K562 (cell line): ENCODE data around the gene ZNF679. TPM values are rescaled to one million over a fixed set of nuclear protein-coding genes. Genes with fewer than 3 reads are reported as not detected.

Experiments used
- ATAC-seq: fragments of 200-7000 bp; cut with Tn5 transposase; 3 replicates; pipeline ENCODE4 v1.9.1; 2020; ENCODE audit warnings: moderate library complexity
- BruUV-seq: library from RNA; stranded (reverse); fragments of 400-500 nt; replicated peaks from 2 replicates; lab custom pipeline; 2021; lab: Mats Ljungman, UMichigan
- CTCF ChIA-PET: fragments of 300-600 bp; formaldehyde crosslinking; extraction: SDS; loops from one replicate; lab custom pipeline; 2021; ENCODE audit warnings: low intra/inter-chr PET ratio; lab: Yijun Ruan, JAX
- POLR2A ChIA-PET: fragments of 300-600, 350-650 bp; sonication (Branson Sonifier 250); formaldehyde crosslinking; extraction: SDS; loops from one replicate; lab custom pipeline; 2021; ENCODE audit warnings: antibody characterized with exemption, inconsistent platforms; lab: Yijun Ruan, JAX
- DNase-seq, 4 experiments: peaks; one replicate each; pipeline versions ENCODE4 v3.0.0 to v3.0.0-alpha.2; 2011 to 2018; ENCODE audit warnings: low spot score in 3 of 4, mixed read lengths in 3 of 4; ENCODE audit errors: extremely low read depth in 1 of 4
- FAIRE-seq: peaks from 2 replicates; lab custom pipeline; 2011; peaks lifted over from hg19 to GRCh38; lab: Jason Lieb, UNC
- H2AFZ ChIP-seq: 2 replicates; pipeline ENCODE4 v1.6.0; 2011; ENCODE audit warnings: low read depth, low read length, control low read depth, inconsistent platforms
- H3K27ac ChIP-seq: fragments of 200-600 bp; 3 replicates; pipeline ENCODE4 v1.8.0; 2011; ENCODE audit warnings: low read depth, mild to moderate bottlenecking, control low read depth, inconsistent platforms, low read length, moderate library complexity, mixed read lengths; ENCODE audit errors: extremely low read depth
- H3K27me3 ChIP-seq, 2 experiments: fragments of 300-600 bp in 1 of 2; 2 replicates in 1 of 2; 3 replicates in 1 of 2; pipeline versions ENCODE4 v1.6.0 to v1.8.0; 2011; ENCODE audit warnings: inconsistent platforms in 2 of 2, low read length in 2 of 2, mild to moderate bottlenecking in 1 of 2, mixed read lengths in 1 of 2, moderate library complexity in 1 of 2; ENCODE audit not compliant: control insufficient read depth in 2 of 2, insufficient read depth in 2 of 2
- H3K36me3 ChIP-seq: fragments of 300-600 bp; 3 replicates; pipeline ENCODE4 v1.8.0; 2011; ENCODE audit warnings: mild to moderate bottlenecking, low read length, inconsistent platforms; ENCODE audit not compliant: control insufficient read depth, insufficient read depth
- H3K4me1 ChIP-seq, 2 experiments: fragments of 200-600 bp in 1 of 2; replicated peaks in 1 of 2; 2 replicates in 1 of 2; 3 replicates in 1 of 2; pipeline versions ENCODE4 v1.5.1 to v1.8.0; 2011; ENCODE audit warnings: inconsistent platforms in 2 of 2, low read length in 2 of 2, mild to moderate bottlenecking in 1 of 2, mixed read lengths in 1 of 2, moderate library complexity in 1 of 2; ENCODE audit not compliant: control insufficient read depth in 2 of 2, insufficient read depth in 2 of 2
- H3K4me2 ChIP-seq: 2 replicates; pipeline ENCODE4 v1.6.1; 2011; ENCODE audit warnings: low read length, control low read depth, inconsistent platforms, mixed read lengths; ENCODE audit not compliant: insufficient read depth
- H3K4me3 ChIP-seq: fragments of 200-600 bp; sonication (generic), shearing (Covaris generic); 2 replicates; pipeline ENCODE4 v1.5.1; 2016; ENCODE audit warnings: control low read depth, inconsistent platforms
- H3K79me2 ChIP-seq: fragments of 200-600 bp; 3 replicates; pipeline ENCODE4 v1.8.0; 2011; ENCODE audit warnings: low read length, inconsistent platforms; ENCODE audit not compliant: control insufficient read depth, insufficient read depth
- H3K9ac ChIP-seq, 2 experiments: 2 replicates each; pipeline versions ENCODE4 v1.6.0 to v1.6.1; 2011; ENCODE audit warnings: low read depth in 2 of 2, low read length in 2 of 2, control low read depth in 1 of 2, inconsistent platforms in 1 of 2, mild to moderate bottlenecking in 1 of 2, mixed read lengths in 1 of 2; ENCODE audit not compliant: insufficient read depth in 1 of 2
- H3K9me1 ChIP-seq: one replicate; pipeline ENCODE4 v1.6.0; 2011; ENCODE audit warnings: inconsistent platforms, mild to moderate bottlenecking, low read length, moderate library complexity; ENCODE audit not compliant: control insufficient read depth, insufficient read depth
- H3K9me3 ChIP-seq: replicated peaks from 2 replicates; pipeline ENCODE4 v1.5.1; 2011; ENCODE audit warnings: low read depth, low read length, inconsistent platforms; ENCODE audit not compliant: control insufficient read depth, insufficient read depth
- H4K20me1 ChIP-seq: replicated peaks from 2 replicates; pipeline ENCODE4 v1.6.1; 2011; ENCODE audit warnings: low read length, inconsistent platforms, mixed read lengths; ENCODE audit not compliant: control insufficient read depth, insufficient read depth
- BCL6 ChIP-seq: fragments of 250-450 bp; sonication (Bioruptor Pico); IDR thresholded peaks from 2 replicates; pipeline ENCODE4 v1.4.0; 2020
- ELF2 ChIP-seq: fragments of 250-450 bp; sonication (Bioruptor Pico); IDR thresholded peaks from 2 replicates; pipeline ENCODE4 v1.5.0; 2021; ENCODE audit warnings: mild to moderate bottlenecking
- MLLT1 ChIP-seq, 2 experiments: fragments of 450-650 bp; IDR thresholded peaks; 2 replicates each; pipeline ENCODE4 v1.6.1; 2016
- PHF21A ChIP-seq: fragments of 450-650 bp; IDR thresholded peaks from 2 replicates; pipeline ENCODE4 v1.6.1; 2017; ENCODE audit warnings: low read depth, borderline replicate concordance
- TARDBP ChIP-seq: fragments of 450-650 bp; IDR thresholded peaks from 2 replicates; pipeline ENCODE4 v1.6.1; 2016
- ZNF212 ChIP-seq: fragments of 450-650 bp; formaldehyde crosslinking; IDR thresholded peaks from 2 replicates; pipeline ENCODE4 v1.4.0; 2020; ENCODE audit warnings: mild to moderate bottlenecking
- ZNF277 ChIP-seq: fragments of 250-450 bp; sonication (Bioruptor Pico); IDR thresholded peaks from 2 replicates; pipeline ENCODE4 v1.8.0; 2022; ENCODE audit warnings: inconsistent platforms, mild to moderate bottlenecking, moderate library complexity, borderline replicate concordance
- ZNF717 ChIP-seq: fragments of 250-450 bp; sonication (Bioruptor Pico); IDR thresholded peaks from 2 replicates; pipeline ENCODE4 v1.5.0; 2021
- ZSCAN29 ChIP-seq: fragments of 450-650 bp; IDR thresholded peaks from 2 replicates; pipeline ENCODE4 v1.6.1; 2017
- WGBS: fragments of 100-300 bp; shearing (Covaris generic); methylation state at CpG from one replicate; pipeline ENCODE4 v1.1.6; 2016; ENCODE audit warnings: low coverage, mixed read lengths; ENCODE audit not compliant: insufficient coverage; ENCODE audit errors: missing lambda C conversion rate; 5-methylcytosine and 5-hydroxymethylcytosine counted together
- in situ Hi-C: fragments of 300-500 bp; cut with MboI; formaldehyde crosslinking; loops from 4 replicates; pipeline ENCODE4 v1.15.0; 2018; ENCODE audit warnings: inconsistent platforms, mixed read lengths
- intact Hi-C: fragments of 100-400 bp; cut with micrococcal nuclease; formaldehyde crosslinking; loops from 2 replicates; pipeline ENCODE4 v1.14.2; 2022
- polyA plus RNA-seq, 8 experiments: library from polyadenylated mRNA; depleted of rRNA in 4 of 8; stranded (reverse) in 5 of 8; unstranded in 3 of 8; fragments of >200 nt; fragmentation: Nextera tagmentation in 2 of 8; fragmentation: Illumina TruSeq in 1 of 8; extraction: Ambion mirVana in 2 of 8; extraction: Trizol in 1 of 8; gene quantifications; 2 replicates each; pipeline versions ENCODE4 v1.2.1 to v1.2.3, GENCODE V29; 2011 to 2014; ENCODE audit warnings: inconsistent platforms in 1 of 8, missing spikeins in 1 of 8
- total RNA-seq, 7 experiments: library from RNA; depleted of rRNA in 6 of 7; stranded (reverse); fragments of >200 nt in 6 of 7; fragmentation: Illumina TruSeq in 2 of 7; extraction: Trizol in 2 of 7; gene quantifications; 2 replicates each; pipeline versions ENCODE4 v1.2.1 to v1.2.3, GENCODE V29; 2011 to 2021; ENCODE audit warnings: low replicate concordance in 1 of 7

Gene ZNF679
- total and polyA plus RNA-seq, 9 of the 15 experiments (the other 6 are each of a cell fraction or from before 2014, with no cell fraction given) = not detected

GRCh38 chr7:64183827-64184372, 44.4 kb upstream of the ZNF679 start:
- DNase-seq = no peak
- no peak for ATAC-seq
- H3K9me1 ChIP-seq = no peaks in the 10 kb centered on the region
- no peaks in the 10 kb centered on the region for H3K27me3 ChIP-seq
- ChIA-PET POLR2A (no interaction called here), CTCF (no interaction called here)
- H3K27ac ChIP-seq = no peak overlapping the region
- BruUV-seq = no TSS peak
- H3K4me2 ChIP-seq = no peak overlapping the region
- no peak overlapping the region for H3K4me3 ChIP-seq
- no peak overlapping the region for H3K9ac ChIP-seq
- intact Hi-C loops = no loop called here
- H3K4me1 ChIP-seq = no peaks in the 10 kb centered on the region; a peak in 1 of 5 replicates
- in situ Hi-C loops = no loop called here
- 23% methylated on average over 13 of the region's 13 CpGs for WGBS
- no peak for FAIRE-seq
- H3K36me3 ChIP-seq = no peaks in the 10 kb centered on the region
- TF ChIP-seq ZNF212 = no peak
- no peak for TF ChIP-seq ZSCAN29
- no peak for TF ChIP-seq ELF2
- TF ChIP-seq ZNF277 (CRISPR knock-in tag) = no peak
- no peak for TF ChIP-seq ZNF717 (CRISPR knock-in tag)
- no peak for TF ChIP-seq MLLT1 (IDR thresholded peaks at IDR 0.05)
- TF ChIP-seq TARDBP = no peak
- TF ChIP-seq BCL6 (CRISPR knock-in tag) = no peak
- no peak for TF ChIP-seq PHF21A
- no peaks in the 10 kb centered on the region for H4K20me1 ChIP-seq
- no peaks in the 10 kb centered on the region for H3K9me3 ChIP-seq
- no peak overlapping the region for H2AFZ ChIP-seq
- no peaks in the 10 kb centered on the region for H3K79me2 ChIP-seq
